CD14-positive monocyte (primary cell): ENCODE results near the gene XCR1. TPM values are rescaled to one million over a fixed set of nuclear protein-coding genes. Genes with fewer than 3 reads are reported as not detected.

Experiments
- DNase-seq, 3 donors: peaks; one replicate each; pipeline ENCODE4 v3.0.0-alpha.2; 2011 to 2022
- H2AFZ ChIP-seq: 2 replicates; pipeline ENCODE4 v1.6.0; 2012; ENCODE audit warnings: mild to moderate bottlenecking, low read depth, low read length, inconsistent platforms; ENCODE audit not compliant: insufficient read depth, poor library complexity, severe bottlenecking
- H3K27ac ChIP-seq, 2 donors: 1 replicate in 1 of 2; 2 replicates in 1 of 2; pipeline ENCODE4 v1.5.1; 2012 to 2013; ENCODE audit warnings: low read length in 2 of 2, control low read depth in 1 of 2, inconsistent platforms in 1 of 2, low read depth in 1 of 2, mild to moderate bottlenecking in 1 of 2
- H3K27me3 ChIP-seq, 2 donors: one replicate each; pipeline versions ENCODE4 v1.6.0 to v1.6.1; 2011 to 2013; ENCODE audit warnings: low read length in 2 of 2; ENCODE audit not compliant: control insufficient read depth in 2 of 2, insufficient read depth in 2 of 2
- H3K36me3 ChIP-seq, 2 donors: replicated peaks in 1 of 2; 1 replicate in 1 of 2; 2 replicates in 1 of 2; pipeline versions ENCODE4 v1.5.1 to v1.6.1; 2012 to 2013; ENCODE audit warnings: low read length in 2 of 2, control low read depth in 1 of 2, inconsistent platforms in 1 of 2, mild to moderate bottlenecking in 1 of 2; ENCODE audit not compliant: insufficient read depth in 2 of 2, control insufficient read depth in 1 of 2
- H3K4me1 ChIP-seq, 2 donors: 1 replicate in 1 of 2; 2 replicates in 1 of 2; pipeline versions ENCODE4 v1.5.1 to v1.6.1; 2012 to 2013; ENCODE audit warnings: low read length in 2 of 2, control low read depth in 1 of 2, inconsistent platforms in 1 of 2, mild to moderate bottlenecking in 1 of 2, moderate library complexity in 1 of 2; ENCODE audit not compliant: insufficient read depth in 2 of 2, control insufficient read depth in 1 of 2
- H3K4me2 ChIP-seq: replicated peaks from 2 replicates; pipeline ENCODE3; 2012; ENCODE audit warnings: low read length, moderate library complexity, mild to moderate bottlenecking; ENCODE audit not compliant: poor library complexity, severe bottlenecking; ENCODE audit errors: extremely low read depth
- H3K4me3 ChIP-seq, 3 experiments: fragments of 200-600 bp in 1 of 3; sonication (generic) in 1 of 3; replicated peaks in 1 of 3; 1 replicate in 2 of 3; 2 replicates in 1 of 3; pipeline ENCODE4 v1.5.1; 2011 to 2013; ENCODE audit warnings: low read length in 3 of 3, mild to moderate bottlenecking in 3 of 3, control low read depth in 2 of 3, low read depth in 2 of 3, inconsistent platforms in 1 of 3, moderate library complexity in 1 of 3
- H3K79me2 ChIP-seq: 2 replicates; pipeline ENCODE4 v1.6.0; 2012; ENCODE audit warnings: mild to moderate bottlenecking, control low read depth, inconsistent platforms, low read length, moderate library complexity; ENCODE audit not compliant: insufficient read depth
- H3K9ac ChIP-seq: 2 replicates; pipeline ENCODE4 v1.6.0; 2017; ENCODE audit warnings: low read length, mild to moderate bottlenecking; ENCODE audit not compliant: insufficient read depth, poor library complexity, severe bottlenecking
- H3K9me3 ChIP-seq, 2 donors: replicated peaks in 1 of 2; 1 replicate in 1 of 2; 2 replicates in 1 of 2; pipeline versions ENCODE4 v1.5.1 to v1.6.1; 2012 to 2013; ENCODE audit warnings: low read length in 2 of 2, control low read depth in 1 of 2; ENCODE audit not compliant: control insufficient read depth in 1 of 2, insufficient read depth in 1 of 2
- H4K20me1 ChIP-seq: 2 replicates; pipeline ENCODE4 v1.6.0; 2012; ENCODE audit warnings: mild to moderate bottlenecking, low read length, control low read depth, moderate library complexity; ENCODE audit not compliant: insufficient read depth
- H3K27ac Mint-ChIP-seq, 7 donors: one replicate each; pipeline ENCODE4 v1.8.0; 2020; ENCODE audit warnings: mild to moderate bottlenecking in 7 of 7, mixed read lengths in 7 of 7, moderate library complexity in 6 of 7, inconsistent platforms in 2 of 7
- H3K27me3 Mint-ChIP-seq, 3 donors: one replicate each; pipeline ENCODE4 v1.8.0; 2021 to 2022; ENCODE audit warnings: low read depth in 3 of 3, mild to moderate bottlenecking in 3 of 3, mixed read lengths in 3 of 3, moderate library complexity in 3 of 3, inconsistent platforms in 1 of 3
- H3K36me3 Mint-ChIP-seq, 2 donors: one replicate each; pipeline ENCODE4 v1.8.0; 2020; ENCODE audit warnings: mixed read lengths in 2 of 2, inconsistent platforms in 1 of 2, mild to moderate bottlenecking in 1 of 2
- H3K4me1 Mint-ChIP-seq: one replicate; pipeline ENCODE4 v1.8.0; 2020; ENCODE audit warnings: mild to moderate bottlenecking, mixed read lengths
- H3K4me3 Mint-ChIP-seq, 2 donors: one replicate each; pipeline ENCODE4 v1.8.0; 2020; ENCODE audit warnings: mild to moderate bottlenecking in 2 of 2, mixed read lengths in 2 of 2, moderate library complexity in 1 of 2
- H3K9me3 Mint-ChIP-seq, 7 donors: one replicate each; pipeline ENCODE4 v1.8.0; 2020 to 2022; ENCODE audit warnings: mixed read lengths in 7 of 7, mild to moderate bottlenecking in 6 of 7, moderate library complexity in 6 of 7, inconsistent platforms in 2 of 7
- CTCF ChIP-seq: fragments of 200-600 bp; IDR thresholded peaks from one replicate; pipeline ENCODE4 v1.8.0; 2022; ENCODE audit warnings: antibody characterized with exemption, mild to moderate bottlenecking
- WGBS: methylation state at CpG from one replicate; pipeline ENCODE4 v1.1.5; 2013; ENCODE audit warnings: missing lambda C conversion rate; ENCODE audit not compliant: insufficient coverage; 5-methylcytosine and 5-hydroxymethylcytosine counted together
- intact Hi-C, 2 donors: fragments of 100-400 bp; cut with micrococcal nuclease; formaldehyde crosslinking; loops; one replicate each; pipeline versions ENCODE4 v1.15.0 to v1.15.1; 2023
- polyA plus RNA-seq, 3 donors: library from polyadenylated mRNA; depleted of rRNA in 1 of 3; unstranded in 2 of 3; stranded (reverse) in 1 of 3; fragments of 300-500 nt in 2 of 3; fragments of >200 nt in 1 of 3; fragmentation: Illumina TruSeq in 2 of 3; gene quantifications; 1 replicate in 2 of 3; 2 replicates in 1 of 3; pipeline ENCODE4 v1.2.3, GENCODE V29; 2012 to 2021

The XCR1 gene
- polyA plus RNA-seq, 3 donors: 0.03 to 0.05 TPM; not detected in 1

DNA sequence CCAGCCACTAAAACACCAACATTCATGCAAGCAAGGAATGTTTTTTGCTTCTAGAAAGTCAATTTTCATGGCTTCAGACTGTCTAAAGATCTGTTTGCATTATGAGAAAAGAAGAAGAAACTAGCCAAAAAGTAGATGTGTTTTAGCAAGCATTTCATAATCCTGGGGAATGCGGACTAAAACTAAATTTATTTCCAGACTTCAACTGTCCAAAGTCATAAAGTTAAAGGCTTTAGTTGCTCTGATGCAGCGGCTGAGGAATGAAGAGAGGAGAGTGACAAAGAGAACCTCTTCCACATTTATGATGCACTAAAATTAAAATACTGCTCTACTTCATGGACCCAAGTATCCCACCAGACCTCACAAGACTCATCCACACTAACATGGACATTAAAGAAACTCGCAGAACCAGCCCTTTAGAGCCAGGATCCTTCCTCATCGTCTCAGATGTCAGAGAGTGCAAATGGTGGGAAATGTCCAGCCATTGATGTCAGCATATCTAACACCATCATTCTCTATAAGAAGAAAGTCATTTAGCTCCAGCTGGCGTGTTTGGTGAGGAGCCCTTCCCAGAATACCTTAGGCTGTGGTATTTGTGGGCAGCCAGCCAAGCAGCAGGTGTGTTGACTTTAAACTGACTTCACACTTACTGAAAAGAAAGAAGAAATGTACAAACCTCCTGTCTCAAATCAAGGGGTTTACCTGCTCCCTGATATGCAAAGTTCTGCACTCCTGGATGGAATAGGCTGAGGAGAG lies 49.1 kb downstream of the XCR1 start:
- no peak overlapping the region for H3K4me2 ChIP-seq
- Mint-ChIP-seq H3K9me3 (peaks cover 0 to 2% (median 0%) of the 10 kb centered on the region in 7 donors), H3K27me3 (peaks cover 0 to 3% (median 0%) of the 10 kb centered on the region in 3 donors), H3K4me3 (no peak overlapping the region), H3K27ac (peak overlapping the region in 1 of 7 donors; percentile 35), H3K4me1 (peaks cover 21% of the 10 kb centered on the region), H3K36me3 (peaks cover 84 to 90% of the 10 kb centered on the region in 2 donors)
- H2AFZ ChIP-seq: no peak overlapping the region
- no peaks in the 10 kb centered on the region for H4K20me1 ChIP-seq
- H3K79me2 ChIP-seq: no peaks in the 10 kb centered on the region
- no peak overlapping the region for H3K9ac ChIP-seq
- peaks cover 12 to 14% of the 10 kb centered on the region in 2 donors for H3K4me1 ChIP-seq
- H3K9me3 ChIP-seq: no peaks in the 10 kb centered on the region
- intact Hi-C loops: no loop called here
- no CpG with 5 or more reads among the region's 5 CpGs for WGBS
- H3K36me3 ChIP-seq: peaks cover 74 to 90% of the 10 kb centered on the region in 2 donors
- no peak for DNase-seq
- no peak overlapping the region for H3K4me3 ChIP-seq
- no peak overlapping the region for H3K27ac ChIP-seq
- no peak for TF ChIP-seq CTCF
- no peaks in the 10 kb centered on the region for H3K27me3 ChIP-seq

GRCh38 chr3:45976191-45977091 lies 50.8 kb downstream of the XCR1 start:
- intact Hi-C loops: no loop called here
- no peak overlapping the region for H3K4me2 ChIP-seq
- no peak overlapping the region for H3K4me3 Mint-ChIP-seq
- WGBS: 81% methylated on average over 4 of the region's 6 CpGs
- no peaks in the 10 kb centered on the region for H3K27me3 ChIP-seq
- H3K9me3 ChIP-seq: no peaks in the 10 kb centered on the region
- H3K27me3 Mint-ChIP-seq: no peaks in the 10 kb centered on the region
- peaks cover 0 to 2% (median 0%) of the 10 kb centered on the region in 7 donors for H3K9me3 Mint-ChIP-seq
- peaks cover 58 to 73% of the 10 kb centered on the region in 2 donors for H3K36me3 ChIP-seq
- H2AFZ ChIP-seq: no peak overlapping the region
- TF ChIP-seq CTCF: no peak
- H3K36me3 Mint-ChIP-seq: peaks cover 72 to 85% of the 10 kb centered on the region in 2 donors
- H3K79me2 ChIP-seq: no peaks in the 10 kb centered on the region
- DNase-seq: no peak
- no peaks in the 10 kb centered on the region for H4K20me1 ChIP-seq
- H3K27ac ChIP-seq: no peak overlapping the region
- no peak overlapping the region for H3K4me3 ChIP-seq
- peak overlapping the region in 1 of 7 donors; percentile 57 for H3K27ac Mint-ChIP-seq
- no peak overlapping the region for H3K9ac ChIP-seq
- H3K4me1 Mint-ChIP-seq: peaks cover 35% of the 10 kb centered on the region
- peaks cover 29 to 30% of the 10 kb centered on the region in 2 donors for H3K4me1 ChIP-seq
